Natural killer cell (primary cell): ENCODE data around the gene TAT. TPM values are rescaled to one million over a fixed set of nuclear protein-coding genes. Genes with fewer than 3 reads are reported as not detected.

Experiments used
- ATAC-seq, 3 donors: fragments of 150-1000 bp in 2 of 3; fragments of 200-7000 bp in 1 of 3; cut with Tn5 transposase; 1 replicate in 1 of 3; 2 replicates in 2 of 3; pipeline ENCODE4 v1.10.0; 2021; ENCODE audit warnings: mild to moderate bottlenecking in 2 of 3, moderate library complexity in 2 of 3
- DNase-seq, 2 donors: peaks; one replicate each; pipeline versions ENCODE4 v3.0.0 to v3.0.0-alpha.2; 2013 to 2021; ENCODE audit warnings: mixed read lengths in 1 of 2
- H3K27ac ChIP-seq: one replicate; pipeline ENCODE4 v1.5.1; 2013; ENCODE audit warnings: mild to moderate bottlenecking, low read length
- H3K27me3 ChIP-seq: one replicate; pipeline ENCODE4 v1.6.1; 2013; ENCODE audit warnings: low read length; ENCODE audit not compliant: control insufficient read depth, insufficient read depth
- H3K36me3 ChIP-seq: one replicate; pipeline ENCODE4 v1.6.1; 2013; ENCODE audit warnings: low read length; ENCODE audit not compliant: control insufficient read depth, insufficient read depth
- H3K4me1 ChIP-seq: one replicate; pipeline ENCODE4 v1.6.1; 2013; ENCODE audit warnings: low read length; ENCODE audit not compliant: control insufficient read depth, insufficient read depth
- H3K4me3 ChIP-seq: one replicate; pipeline ENCODE4 v1.5.1; 2013; ENCODE audit warnings: low read length
- H3K9me3 ChIP-seq: one replicate; pipeline ENCODE4 v1.6.1; 2013; ENCODE audit warnings: low read length; ENCODE audit not compliant: control insufficient read depth, insufficient read depth
- H3K27ac Mint-ChIP-seq, 2 donors: one replicate each; pipeline ENCODE4 v1.8.0; 2022; ENCODE audit warnings: mild to moderate bottlenecking in 2 of 2, mixed read lengths in 2 of 2, moderate library complexity in 1 of 2
- H3K27me3 Mint-ChIP-seq, 2 donors: one replicate each; pipeline ENCODE4 v1.8.0; 2022; ENCODE audit warnings: low read depth in 2 of 2, mixed read lengths in 2 of 2
- H3K36me3 Mint-ChIP-seq: one replicate; pipeline ENCODE4 v1.8.0; 2022; ENCODE audit warnings: mixed read lengths
- H3K4me1 Mint-ChIP-seq, 2 donors: one replicate each; pipeline ENCODE4 v1.8.0; 2022; ENCODE audit warnings: mixed read lengths in 2 of 2
- H3K4me3 Mint-ChIP-seq: one replicate; pipeline ENCODE4 v1.8.0; 2022; ENCODE audit warnings: mild to moderate bottlenecking, moderate library complexity, mixed read lengths
- H3K9me3 Mint-ChIP-seq, 2 donors: one replicate each; pipeline ENCODE4 v1.8.0; 2022; ENCODE audit warnings: mixed read lengths in 2 of 2
- CTCF ChIP-seq: fragments of 200-600 bp; IDR thresholded peaks from one replicate; pipeline ENCODE4 v1.8.0; 2022; ENCODE audit warnings: antibody characterized with exemption
- WGBS: methylation state at CpG from one replicate; pipeline ENCODE4 v1.1.7; 2013; ENCODE audit warnings: missing lambda C conversion rate; ENCODE audit not compliant: insufficient coverage; 5-methylcytosine and 5-hydroxymethylcytosine counted together
- intact Hi-C: fragments of 100-400 bp; cut with micrococcal nuclease; formaldehyde crosslinking; loops from one replicate; pipeline ENCODE4 v1.14.2; 2022
- total RNA-seq, 4 donors: library from RNA; stranded (reverse); fragments of 120-200 nt in 1 of 4; gene quantifications; one replicate each; pipeline versions ENCODE4 v1.2.3 to v1.2.4, GENCODE V29; 2013 to 2022

TAT gene
- not detected for total RNA-seq
- not detected for total RNA-seq (2013)

- no peaks in the 10 kb centered on the region for H3K4me1 ChIP-seq
- no peaks in the 10 kb centered on the region for H3K36me3 Mint-ChIP-seq
- no peak within 1 kb of the TSS for H3K4me3 ChIP-seq
- no peak for DNase-seq
- H3K27me3 Mint-ChIP-seq, result peaks cover 17 to 25% of the 10 kb centered on the region in 2 donors
- H3K27ac ChIP-seq, result no peak within 1 kb of the TSS
- H3K9me3 Mint-ChIP-seq, result no peaks in the 10 kb centered on the region
- H3K27me3 ChIP-seq, result no peaks in the 10 kb centered on the region
- ATAC-seq, result no peak
- intact Hi-C loops, result no loop called here
- H3K36me3 ChIP-seq, result no peaks in the 10 kb centered on the region
- H3K9me3 ChIP-seq, result no peaks in the 10 kb centered on the region
- 41% methylated on average over 3 of the region's 3 CpGs for WGBS
- H3K27ac Mint-ChIP-seq, result no peak within 1 kb of the TSS
- no peak for TF ChIP-seq CTCF
- no peaks in the 10 kb centered on the region for H3K4me1 Mint-ChIP-seq
- no peak within 1 kb of the TSS for H3K4me3 Mint-ChIP-seq
Measured at GRCh38 chr16:71576971-71577370, at the start of gene TAT. Gene TAT (minus strand): TSS chr16:71577092. CDS start chr16:71576415, 677 bp downstream.

DNA sequence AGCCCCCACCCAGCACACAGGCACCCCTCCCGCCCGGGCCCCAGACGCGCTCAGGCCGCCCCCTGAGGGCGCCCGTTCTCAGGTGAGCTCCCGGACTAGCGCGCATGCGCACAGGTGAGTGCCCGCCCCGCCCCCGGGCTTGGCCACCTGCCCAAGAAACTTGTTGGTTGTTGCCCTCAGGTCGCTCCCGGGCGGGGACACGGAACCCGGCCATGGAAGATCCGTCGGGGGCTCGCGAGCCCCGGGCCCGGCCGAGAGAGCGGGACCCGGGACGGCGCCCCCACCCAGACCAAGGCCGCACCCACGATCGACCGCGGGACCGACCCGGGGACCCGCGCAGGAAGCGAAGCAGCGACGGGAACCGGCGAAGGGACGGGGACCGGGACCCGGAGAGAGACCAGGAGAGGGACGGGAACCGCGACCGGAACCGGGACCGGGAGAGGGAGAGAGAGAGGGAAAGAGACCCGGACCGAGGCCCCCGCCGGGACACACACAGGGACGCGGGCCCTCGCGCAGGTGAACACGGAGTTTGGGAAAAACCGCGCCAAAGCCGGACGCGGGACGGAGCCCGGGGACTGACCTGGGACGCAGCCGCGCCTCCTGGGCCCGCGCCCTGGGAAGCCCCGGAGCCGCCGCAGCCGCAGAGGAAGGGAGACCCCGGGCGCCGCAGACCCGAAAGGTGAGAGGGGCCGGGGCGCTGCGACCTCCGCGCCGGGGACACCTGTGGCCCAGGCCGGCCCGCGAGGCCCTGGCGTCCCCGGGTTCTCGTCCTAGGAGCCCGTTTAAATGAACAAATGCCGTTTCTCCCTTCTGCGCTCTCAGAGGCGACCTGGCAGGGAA, 49.3 kb upstream of the TAT start, which contains the start of gene MARVELD3:
MARVELD3 (plus strand) TSS at position 167 of the 840 bp plus-strand sequence; CDS start at position 213, 46 bp downstream.
- peak in 1 of 2 donors; percentile 31 for DNase-seq
- Histone ChIP-seq H3K9me3 (no peaks in the 10 kb centered on the region), H3K4me3 (peak within 1 kb of the TSS; percentile 39), H3K36me3 (no peaks in the 10 kb centered on the region), H3K27ac (no peak within 1 kb of the TSS), H3K27me3 (peaks cover 17% of the 10 kb centered on the region), H3K4me1 (peaks cover 11% of the 10 kb centered on the region)
- ATAC-seq, result no peak
- TF ChIP-seq CTCF, result no peak
- Mint-ChIP-seq H3K27ac (no peak within 1 kb of the TSS), H3K4me1 (peaks cover 7 to 8% of the 10 kb centered on the region in 2 donors), H3K4me3 (no peak within 1 kb of the TSS), H3K27me3 (peaks cover 14 to 18% of the 10 kb centered on the region in 2 donors), H3K36me3 (no peaks in the 10 kb centered on the region), H3K9me3 (no peaks in the 10 kb centered on the region)
- whole genome bisulfite sequencing, result 1% methylated on average over 96 of the region's 98 CpGs
- intact Hi-C loops, result no loop called here

GRCh38 chr16:71625113-71625850, 48.4 kb upstream of the TAT start:
- no peak for TF ChIP-seq CTCF
- peaks cover 14 to 18% of the 10 kb centered on the region in 2 donors for H3K27me3 Mint-ChIP-seq
- H3K4me3 ChIP-seq, result no peak overlapping the region
- no peak for ATAC-seq
- 95% methylated on average over 7 of the region's 7 CpGs for WGBS
- no peaks in the 10 kb centered on the region for H3K36me3 ChIP-seq
- no peak for DNase-seq
- H3K4me1 ChIP-seq, result peaks cover 11% of the 10 kb centered on the region
- peaks cover 7 to 8% of the 10 kb centered on the region in 2 donors for H3K4me1 Mint-ChIP-seq
- intact Hi-C loops, result no loop called here
- peaks cover 17% of the 10 kb centered on the region for H3K27me3 ChIP-seq
- no peaks in the 10 kb centered on the region for H3K9me3 ChIP-seq
- H3K36me3 Mint-ChIP-seq, result no peaks in the 10 kb centered on the region
- H3K27ac Mint-ChIP-seq, result no peak overlapping the region
- peak overlapping the region; percentile 28 for H3K4me3 Mint-ChIP-seq
- no peaks in the 10 kb centered on the region for H3K9me3 Mint-ChIP-seq
- H3K27ac ChIP-seq, result no peak overlapping the region
